Measurements from ENCODE around the gene CASP10.
"Not testable (repeated sequence)": the region's sequence is repeated elsewhere in the genome, so short reads cannot be mapped to it uniquely, and the experiment has no call there.

CASP10 gene, protein sequence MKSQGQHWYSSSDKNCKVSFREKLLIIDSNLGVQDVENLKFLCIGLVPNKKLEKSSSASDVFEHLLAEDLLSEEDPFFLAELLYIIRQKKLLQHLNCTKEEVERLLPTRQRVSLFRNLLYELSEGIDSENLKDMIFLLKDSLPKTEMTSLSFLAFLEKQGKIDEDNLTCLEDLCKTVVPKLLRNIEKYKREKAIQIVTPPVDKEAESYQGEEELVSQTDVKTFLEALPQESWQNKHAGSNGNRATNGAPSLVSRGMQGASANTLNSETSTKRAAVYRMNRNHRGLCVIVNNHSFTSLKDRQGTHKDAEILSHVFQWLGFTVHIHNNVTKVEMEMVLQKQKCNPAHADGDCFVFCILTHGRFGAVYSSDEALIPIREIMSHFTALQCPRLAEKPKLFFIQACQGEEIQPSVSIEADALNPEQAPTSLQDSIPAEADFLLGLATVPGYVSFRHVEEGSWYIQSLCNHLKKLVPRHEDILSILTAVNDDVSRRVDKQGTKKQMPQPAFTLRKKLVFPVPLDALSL

DNA sequence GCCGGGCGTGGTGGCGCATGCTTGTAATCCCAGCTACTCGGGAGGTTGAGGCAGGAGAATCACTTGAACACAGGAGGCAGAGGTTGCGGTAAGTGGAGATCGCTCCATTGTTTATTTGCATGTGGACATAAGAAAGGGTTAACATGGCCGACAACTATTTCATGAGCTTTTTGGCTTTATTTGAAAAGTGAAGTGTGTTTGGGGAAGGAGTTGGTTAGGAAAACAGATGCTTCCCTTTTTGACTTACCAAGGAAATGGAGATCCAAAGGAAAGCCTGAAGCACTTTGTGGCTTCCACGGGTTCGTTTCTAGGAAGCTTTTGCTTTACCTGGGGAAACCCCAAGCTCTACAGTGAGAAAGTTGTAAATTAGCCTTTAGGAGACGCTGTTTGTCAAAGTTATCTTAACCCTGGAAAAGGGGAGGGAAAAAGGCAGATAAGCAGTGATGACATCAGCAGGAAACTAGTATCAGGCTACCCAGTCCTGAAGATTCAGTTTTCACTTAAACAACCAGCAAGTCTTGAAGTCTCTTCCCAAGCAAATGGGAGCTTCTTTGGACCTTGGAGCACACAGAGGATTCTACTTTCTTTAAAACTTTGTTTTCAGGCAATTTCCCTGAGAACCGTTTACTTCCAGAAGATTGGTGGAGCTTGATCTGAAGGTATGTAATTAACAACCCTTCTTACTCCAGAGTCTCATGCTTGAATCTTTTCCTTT, at the start of gene CASP10:
CASP10 (plus strand) TSS at position 492 of the 715 bp plus-strand sequence. CDS start 2,637 bp downstream, outside the sequence.
- peak; percentile 28 for DNase-seq

DNA sequence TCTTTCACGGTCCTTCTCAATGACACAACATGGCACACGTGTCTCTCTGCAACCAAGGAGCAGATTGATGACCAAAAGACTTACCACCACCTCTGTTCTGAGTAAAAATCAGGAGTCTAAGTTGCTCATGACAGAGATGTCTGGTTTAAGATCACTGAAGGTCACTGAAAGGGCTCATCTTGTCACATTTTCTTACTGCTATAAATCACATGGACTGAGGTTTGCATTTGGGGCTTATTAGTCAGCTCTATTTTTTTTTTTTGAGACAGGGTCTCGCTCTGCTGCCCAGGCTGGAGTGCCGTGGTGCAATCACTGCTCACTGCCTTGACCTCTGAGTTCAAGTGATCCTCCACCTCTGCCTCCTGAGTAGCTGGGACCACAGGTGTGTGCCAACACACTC, 47.6 kb upstream of the CASP10 start:
- DNase-seq = no peak

DNA sequence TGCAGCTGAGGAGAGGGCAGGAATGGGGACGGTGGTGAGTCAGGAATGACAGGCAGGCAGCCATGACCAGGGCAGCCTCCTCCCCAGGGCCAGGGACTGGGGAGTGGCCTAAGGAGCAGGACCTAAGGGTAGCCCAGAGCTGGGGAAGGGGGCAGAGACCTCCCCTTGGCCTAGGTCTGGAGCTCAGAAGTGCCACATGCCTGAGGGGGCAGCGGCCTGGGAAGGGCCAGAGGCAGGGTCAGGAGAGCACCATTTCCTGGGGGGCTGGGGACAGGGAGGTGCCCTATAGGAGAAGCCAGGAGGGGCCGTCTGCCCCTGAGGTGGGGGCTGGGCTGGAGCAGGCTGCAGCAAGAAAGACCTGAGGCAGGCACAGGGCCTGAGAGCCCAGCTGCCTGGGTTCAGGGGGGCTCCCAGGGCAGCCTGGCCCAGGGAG, 46.0 kb upstream of the CASP10 start:
- no peak for DNase-seq

DNA sequence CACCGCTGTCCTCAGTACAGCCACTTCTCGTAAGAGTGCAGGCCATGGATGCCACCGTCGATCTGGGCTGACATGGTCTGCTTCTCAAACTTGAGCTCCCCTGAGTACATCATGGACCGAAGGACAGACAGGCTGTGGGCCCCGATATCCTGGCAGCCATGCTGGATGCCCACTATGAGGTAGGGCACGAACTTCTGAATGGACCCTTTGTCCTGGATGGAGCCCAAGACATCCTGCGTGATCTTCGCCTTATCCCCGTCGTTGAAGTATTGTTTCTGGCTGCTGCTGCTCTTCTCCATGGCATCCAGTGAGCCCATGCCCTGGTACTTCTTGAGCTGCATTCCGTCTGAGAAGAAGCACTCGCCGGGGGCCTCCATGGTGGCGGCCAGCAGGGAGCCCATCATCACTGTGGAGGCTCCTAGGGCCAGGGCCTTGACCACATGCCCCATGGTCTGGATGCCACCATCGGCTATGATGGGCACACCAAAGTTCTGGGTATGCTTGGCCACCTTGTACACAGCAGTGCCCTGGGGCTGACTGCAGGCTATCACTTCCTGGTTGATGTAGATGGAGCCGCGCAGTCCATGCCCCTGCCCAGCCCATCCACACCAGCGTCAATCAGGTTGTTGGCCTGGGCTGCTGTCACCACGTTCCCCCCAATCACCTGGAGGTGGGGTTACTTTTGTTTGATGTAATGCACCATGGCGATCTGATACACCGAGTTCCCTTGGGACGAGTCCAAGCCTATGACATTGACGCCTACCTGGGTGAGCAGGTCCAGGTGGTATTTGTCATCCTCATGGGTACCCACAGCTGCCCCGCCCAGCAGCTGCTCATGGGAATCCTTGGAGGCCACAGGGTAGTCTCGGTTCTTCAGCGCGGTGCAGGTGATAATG, 45.2 kb upstream of the CASP10 start:
- DNase-seq = no peak

DNA sequence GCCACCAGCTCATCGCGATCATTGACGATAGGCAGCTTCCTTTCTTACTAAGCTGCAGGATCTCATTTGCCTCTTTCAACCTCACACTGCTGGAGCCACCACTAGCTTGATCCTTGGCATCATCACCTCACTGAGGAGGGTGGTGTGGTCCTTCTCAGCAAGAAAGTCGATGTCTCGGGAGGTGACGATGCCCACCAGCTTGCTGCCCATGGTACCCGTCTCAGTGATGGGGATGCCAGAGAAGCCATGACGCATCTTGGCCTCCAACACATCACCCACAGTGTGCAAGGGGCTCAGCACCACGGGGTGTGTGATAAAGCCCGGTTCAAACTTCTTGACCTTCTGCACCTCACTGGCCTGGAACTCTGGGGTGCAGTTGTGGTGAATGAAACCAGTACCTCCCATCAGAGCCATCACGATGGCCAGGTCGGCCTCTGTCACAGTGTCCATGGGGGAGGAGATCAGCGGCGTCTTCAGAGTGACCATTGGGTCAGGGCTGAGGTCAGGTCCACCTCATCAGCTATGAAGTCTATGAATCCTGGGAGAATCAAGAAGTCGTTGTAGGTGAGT, 44.5 kb upstream of the CASP10 start:
- DNase-seq = no peak

DNA sequence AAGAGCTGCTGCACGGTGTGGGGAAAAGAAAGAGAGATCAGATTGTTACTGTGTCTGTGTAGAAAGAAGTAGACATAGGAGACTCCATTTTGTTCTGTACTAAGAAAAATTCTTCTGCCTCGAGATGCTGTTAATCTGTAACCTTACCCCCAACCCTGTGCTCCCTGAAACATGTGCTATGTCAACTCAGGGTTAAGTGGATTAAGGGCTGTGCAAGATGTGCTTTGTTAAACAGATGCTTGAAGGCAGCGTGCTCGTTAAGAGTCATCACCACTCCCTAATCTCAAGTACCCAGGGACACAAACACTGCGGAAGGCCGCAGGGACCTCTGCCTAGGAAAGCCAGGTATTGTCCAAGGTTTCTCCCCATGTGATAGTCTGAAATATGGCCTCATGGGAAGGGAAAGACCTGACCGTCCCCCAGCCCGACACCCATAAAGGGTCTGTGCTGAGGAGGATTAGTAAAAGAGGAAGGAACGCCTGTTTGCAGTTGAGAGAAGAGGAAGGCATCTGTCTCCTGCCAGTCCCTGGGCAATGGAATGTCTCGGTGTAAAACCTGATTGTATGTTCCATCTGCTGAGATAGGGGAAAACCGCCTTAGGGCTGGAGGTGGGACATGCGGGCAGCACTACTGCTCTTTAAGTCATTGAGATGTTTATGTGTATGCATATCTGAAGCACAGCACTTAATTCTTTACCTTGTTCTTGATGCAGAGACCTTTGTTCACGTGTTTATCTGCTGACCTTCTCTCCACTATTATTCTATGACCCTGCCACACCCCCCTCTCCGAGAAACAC, 43.8 kb upstream of the CASP10 start:
- DNase-seq = not testable (repeated sequence)

DNA sequence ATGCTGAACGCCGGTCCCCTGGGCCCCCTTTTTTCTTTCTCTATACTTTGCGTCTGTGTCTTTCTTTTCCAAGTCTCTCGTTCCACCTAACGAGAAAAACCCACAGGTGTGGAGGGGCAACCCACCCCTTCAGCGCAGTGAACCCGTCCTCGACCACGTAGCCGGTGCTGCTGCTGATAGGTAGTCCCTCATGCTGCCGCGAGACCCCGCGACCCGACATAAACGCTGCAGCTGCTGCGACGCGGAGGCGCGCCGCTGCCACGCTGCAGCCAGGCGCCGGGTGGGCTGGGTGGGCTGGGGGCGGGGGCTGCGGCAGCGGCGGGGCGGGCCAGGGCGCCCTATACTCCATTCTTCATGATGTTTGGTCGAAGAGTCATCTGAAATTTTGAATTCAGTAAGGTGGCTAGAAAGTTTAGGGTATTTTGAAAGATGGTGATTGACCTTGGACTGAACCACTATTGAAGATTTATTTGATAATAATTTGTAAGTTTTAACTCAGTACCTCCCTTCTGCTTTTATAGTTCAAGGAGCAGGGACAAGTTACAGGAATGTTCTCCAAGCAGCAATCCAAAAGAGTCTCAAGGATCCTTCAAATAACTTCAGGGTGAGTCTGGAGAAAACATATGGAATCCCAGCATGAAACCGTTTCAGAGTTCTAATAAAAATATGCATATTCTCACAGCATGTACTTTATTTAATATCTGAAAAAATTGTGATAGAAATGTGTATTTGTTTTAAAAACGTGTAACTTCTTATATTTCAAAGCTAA, 42.9 kb upstream of the CASP10 start:
- DNase-seq = no peak

DNA sequence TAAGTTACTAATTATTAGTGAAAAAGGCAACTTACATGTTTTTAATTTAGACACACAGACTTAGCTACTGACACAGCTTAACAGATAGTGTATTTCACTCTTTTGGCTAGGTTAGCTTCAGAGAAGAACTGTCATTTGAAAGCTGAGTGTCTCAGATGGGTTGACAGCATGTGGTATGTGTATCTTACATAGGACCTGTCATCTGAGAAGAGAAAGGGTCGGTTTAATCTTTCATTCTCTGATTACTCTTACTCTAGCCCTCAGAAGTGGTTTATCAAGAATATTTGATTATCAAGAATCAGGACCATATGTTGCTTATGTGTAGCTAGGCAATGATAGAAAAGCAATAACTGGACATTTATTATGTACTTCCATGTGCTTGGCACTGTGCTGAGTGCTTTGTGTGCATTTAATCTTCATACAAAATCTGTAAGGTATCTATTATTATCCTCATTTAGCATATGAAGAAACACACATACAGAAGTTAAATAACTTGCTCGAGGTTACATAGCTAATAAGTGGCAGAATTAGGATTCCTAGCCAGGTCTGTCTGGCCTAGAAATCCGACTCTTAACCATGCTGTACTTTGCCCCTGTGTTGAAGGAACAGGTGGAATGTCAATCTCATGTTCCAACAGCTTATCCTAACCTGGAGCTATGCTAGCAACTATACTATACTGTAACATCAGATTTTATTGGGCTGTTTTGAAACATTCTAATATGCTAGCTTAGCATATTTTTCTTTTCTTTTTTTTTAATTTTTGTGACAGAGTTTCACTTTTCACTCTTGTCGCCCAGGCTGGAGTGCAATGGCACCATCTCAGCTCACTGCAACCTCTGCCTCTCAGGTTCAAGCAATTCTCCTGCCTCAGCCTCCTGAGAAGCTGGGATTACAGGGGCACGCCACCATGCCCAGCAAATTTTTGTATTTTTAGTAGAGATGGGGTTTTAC, 38.6 kb upstream of the CASP10 start:
- no peak for DNase-seq

DNA sequence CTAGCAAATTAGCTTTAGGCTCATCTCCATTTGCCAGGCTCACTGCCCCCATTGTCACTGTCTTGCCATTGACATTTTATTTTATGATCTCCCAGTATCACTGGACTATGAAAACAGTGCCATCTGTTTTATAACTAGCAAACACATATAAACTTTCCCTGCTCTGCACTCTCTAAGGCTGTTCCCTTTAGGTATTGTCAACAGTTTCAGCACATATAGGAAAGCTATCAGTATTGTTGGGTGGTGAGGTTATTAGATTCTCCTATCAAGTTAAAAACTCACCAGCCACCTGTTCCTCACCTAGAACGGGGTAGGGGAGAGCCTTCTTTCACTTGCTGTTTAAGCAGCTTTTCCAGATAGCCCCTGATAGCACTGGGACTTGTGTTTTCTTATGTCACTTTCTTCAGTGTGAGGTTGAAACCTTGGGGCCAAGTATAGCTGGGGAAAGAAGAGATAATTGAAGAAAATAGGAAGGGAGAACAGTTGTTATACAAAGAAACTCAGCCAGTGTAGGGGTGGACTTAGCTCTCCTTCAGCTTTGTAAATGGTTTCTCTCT, 34.4 kb upstream of the CASP10 start:
- no peak for DNase-seq

DNA sequence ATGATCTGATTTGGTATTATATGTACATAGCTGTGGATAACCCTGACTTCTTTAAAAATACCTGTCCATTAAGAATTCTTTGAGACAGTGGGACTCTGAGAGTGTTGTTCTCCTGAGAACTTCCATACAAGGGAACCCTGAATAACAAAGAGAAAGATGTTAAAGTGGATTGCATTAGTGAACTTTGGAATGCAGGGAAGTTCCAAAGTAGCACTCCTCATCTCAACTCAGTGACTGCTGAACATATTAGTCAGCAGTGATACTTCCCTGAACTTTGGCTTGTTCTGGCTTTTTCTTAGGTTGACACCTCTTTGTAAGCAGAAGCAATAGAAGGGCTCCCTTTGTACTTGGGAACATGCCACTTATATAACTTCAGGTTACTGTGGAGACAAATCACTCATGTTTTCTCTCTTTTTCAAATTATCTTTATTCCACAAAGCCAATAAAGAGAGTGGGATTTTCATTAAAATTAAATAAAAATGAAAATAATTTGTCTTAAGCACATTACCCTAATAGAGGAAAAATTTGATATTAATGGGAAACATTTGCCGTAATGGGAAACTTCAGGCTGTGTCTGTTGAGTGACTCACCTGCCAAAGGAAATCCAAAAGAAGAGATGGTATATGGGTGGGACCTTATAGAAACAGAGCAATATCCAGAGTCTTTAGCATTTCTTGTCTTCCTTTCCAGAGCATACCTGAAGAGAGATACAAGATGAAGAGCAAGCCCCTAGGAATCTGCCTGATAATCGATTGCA, 33.7 kb upstream of the CASP10 start:
- DNase-seq = no peak

DNA sequence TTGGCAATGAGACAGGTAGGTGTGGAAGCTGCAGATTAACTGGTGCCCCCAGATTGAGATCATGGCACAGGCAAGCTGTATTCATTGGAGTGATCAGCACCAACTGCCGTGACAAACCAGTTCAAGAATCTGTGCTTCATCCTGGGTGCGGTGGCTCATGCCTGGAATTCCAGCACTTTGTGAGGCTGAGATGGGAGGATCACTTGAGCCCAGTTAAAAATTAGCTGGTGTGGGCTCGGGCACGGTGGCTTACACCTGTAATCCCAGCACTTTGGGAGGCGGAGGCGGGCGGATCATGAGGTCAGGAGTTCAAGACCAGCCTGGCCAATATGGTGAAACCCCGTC, 33.1 kb upstream of the CASP10 start:
- not testable (repeated sequence) for DNase-seq

DNA sequence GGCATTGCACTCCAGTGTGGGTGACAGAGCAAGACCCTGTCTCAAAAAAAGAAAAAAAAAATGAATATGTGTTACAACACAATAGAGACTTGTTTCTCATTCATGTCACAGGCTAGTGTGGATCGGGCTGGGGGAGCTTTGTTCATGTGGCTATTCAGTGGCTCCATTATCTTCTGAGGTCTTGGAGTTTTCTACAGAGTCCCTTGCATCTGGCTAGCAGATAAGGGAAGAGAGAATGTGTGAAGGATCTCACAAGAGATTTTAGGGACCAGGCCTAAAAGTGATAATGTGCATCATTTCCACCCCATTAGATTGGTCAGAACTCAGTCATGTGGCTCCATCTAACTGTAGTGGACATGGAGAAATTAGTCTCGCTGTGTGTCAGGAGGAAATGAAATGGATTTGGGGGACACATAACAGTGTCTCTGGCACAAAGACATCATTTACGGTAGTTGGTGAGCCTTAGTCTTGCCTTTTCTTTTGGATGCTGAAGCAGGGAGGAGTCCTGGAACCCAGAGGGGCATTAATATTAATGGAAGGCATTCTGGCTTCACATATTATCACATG, 32.4 kb upstream of the CASP10 start:
- no peak for DNase-seq

DNA sequence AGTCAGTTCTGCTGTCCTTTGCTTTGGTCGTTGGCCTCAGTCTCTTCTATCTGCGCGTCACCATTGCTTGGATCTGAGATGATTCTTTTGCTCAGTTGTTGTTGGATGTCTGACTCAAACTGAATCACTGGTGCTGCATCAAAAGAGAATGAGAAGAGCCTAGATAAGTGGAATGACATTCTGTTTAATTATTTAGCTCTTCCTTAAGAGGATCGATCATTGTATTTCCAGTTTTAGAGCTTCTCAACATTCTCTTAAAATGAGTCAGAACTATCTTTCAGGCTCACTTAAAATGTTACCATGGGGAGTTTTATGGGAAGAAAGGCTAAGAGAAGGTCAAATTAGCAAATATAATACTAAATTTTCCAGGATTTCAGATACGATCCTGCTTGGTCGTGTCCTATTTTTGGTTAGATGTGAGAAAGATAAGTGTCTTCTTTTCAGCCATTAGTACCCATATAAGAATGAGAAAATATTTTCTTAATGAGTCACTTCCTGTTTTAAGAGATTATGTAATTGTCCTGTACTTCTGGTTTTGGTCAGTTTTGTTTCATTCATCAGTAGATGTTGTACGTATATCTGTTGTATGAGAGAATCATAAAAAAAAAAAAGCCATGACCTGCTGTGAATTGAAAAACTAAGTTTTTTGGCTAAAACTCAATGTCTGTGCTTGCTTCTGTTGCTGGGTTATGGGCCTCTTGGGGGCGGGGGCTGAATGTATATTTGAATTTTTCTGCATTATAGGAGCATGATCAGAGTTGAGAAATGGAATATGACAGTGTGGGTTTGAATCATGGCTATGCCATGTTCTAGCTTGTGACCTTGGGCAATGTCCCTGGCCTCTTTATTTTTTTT, 31.6 kb upstream of the CASP10 start:
- DNase-seq = no peak

DNA sequence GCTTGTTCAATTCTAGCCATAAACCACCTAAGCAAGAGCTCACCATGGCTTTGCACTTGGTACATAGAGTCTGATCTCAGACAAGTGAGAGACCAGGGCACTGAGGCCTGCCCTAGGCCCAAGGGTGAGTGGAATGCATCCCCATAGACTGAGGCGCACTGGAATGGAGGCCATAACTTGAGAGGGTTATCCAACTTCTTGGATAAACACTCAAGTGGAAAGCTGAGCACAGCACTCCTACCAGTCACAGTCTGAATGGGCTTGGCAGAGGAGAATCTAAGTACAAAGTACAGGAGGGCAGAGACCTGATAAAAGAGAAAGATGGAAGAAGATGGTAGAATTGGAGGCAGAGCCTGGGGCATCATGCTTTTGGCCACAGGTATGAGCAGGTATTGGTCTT, 30.4 kb upstream of the CASP10 start:
- DNase-seq = no peak

DNA sequence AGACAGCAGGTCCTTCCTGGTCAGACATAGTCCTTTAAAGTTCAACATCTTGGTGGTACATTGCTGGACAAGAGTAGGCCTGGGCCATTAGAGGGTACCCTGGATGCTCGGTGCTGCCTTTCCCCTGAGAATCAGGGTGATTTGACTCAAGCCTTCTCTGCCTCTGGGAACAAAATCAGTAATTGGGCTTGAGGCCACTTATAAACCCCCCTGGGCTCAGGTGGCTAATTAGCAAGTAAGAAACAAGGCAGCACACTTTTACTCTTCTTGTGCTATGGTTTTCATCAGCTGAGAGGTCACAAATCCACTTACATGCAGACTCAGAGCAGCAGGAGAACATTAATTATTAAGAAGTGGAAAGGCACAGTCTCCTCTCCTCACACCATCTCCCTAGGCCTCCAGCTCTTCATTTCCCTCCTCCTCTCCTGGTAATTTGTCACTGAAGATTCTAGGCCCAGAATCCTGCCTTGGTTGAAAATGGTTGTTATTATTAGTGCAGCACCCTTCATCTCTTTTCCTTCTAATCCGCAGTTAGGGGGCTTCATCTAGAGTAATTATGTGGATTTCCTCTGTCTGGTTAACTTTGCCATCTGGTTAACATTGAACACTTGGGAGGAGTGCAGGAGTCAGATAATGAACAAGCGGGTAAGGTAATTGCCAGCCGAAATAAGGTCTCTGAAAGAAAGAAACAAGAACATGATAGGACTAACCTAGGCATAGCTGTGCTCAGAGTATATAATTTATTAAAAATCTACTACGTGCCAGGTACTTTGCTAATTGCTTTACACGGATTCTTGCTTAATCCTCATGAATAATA, 29.7 kb upstream of the CASP10 start:
- no peak for DNase-seq

DNA sequence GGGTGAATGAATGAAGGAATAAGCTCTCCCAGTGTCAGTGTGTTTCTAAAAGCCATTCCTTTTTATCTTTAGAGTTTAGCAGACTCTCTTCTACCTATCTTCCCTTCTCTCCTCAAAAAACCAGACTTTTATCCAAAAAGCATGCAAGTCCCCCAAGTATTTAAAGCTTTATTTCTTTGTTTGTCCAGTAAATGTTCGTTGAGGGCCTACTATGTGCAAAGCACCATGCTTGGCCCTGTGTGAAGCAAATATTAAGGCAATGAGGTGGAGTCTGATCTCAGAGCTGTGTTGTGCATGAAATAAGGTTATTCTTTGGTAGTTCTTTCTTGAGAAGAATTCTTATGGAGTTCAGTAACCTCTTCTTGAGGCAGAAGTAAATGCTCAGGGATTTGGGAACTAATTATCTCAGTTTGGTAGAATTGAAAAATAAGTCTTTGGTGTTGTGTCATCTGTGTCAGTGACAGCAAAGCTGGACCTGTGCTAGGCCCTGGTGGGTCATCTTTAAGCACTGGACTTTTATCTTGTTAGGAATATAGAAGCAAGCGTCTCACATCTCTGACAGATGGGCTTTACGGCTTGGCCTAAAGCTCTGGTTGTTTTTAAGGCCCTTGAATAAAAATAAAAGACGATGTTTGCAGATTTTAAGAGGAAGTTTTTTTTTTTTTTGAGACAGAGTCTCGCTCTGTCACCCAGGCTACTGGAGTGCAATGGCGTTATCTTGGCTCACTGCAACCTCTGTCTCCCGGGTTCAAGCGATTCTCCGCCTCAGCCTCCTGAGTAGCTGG, 28.1 kb upstream of the CASP10 start:
- no peak for DNase-seq

All from stimulated activated CD4-positive, alpha-beta T cell treated with anti-CD3 and anti-CD28 coated beads, Interleukin-4, amount 100 ng/mL, for 24 hours (primary cell).